Colon (tissue), 2 donors: ENCODE measurements around the gene MRI1.
"Not testable (repeated sequence)": the region's sequence is repeated elsewhere in the genome, so short reads cannot be mapped to it uniquely, and the experiment has no call there.

ENCODE experiments used
- FAIRE-seq: peaks from 2 replicates; lab custom pipeline; 2012; peaks lifted over from hg19 to GRCh38; lab: Jason Lieb, UNC
- donor health status: control.
- donor health status: control.

Gene MRI1

GRCh38 chr19:13764101-13764807 is at the start of gene MRI1:
Gene MRI1 (plus strand): TSS chr19:13764522. CDS start chr19:13764589, 67 bp downstream.
- FAIRE-seq = no peak

- FAIRE-seq = no peak
Observed at GRCh38 chr19:13717194-13717643, 47.1 kb upstream of the MRI1 start.

- no peak for FAIRE-seq
Observed at GRCh38 chr19:13718733-13719132, 45.6 kb upstream of the MRI1 start.

- no peak for FAIRE-seq
Observed at GRCh38 chr19:13722146-13722545, 42.2 kb upstream of the MRI1 start.

- FAIRE-seq = no peak
Observed at GRCh38 chr19:13723206-13723605, 41.1 kb upstream of the MRI1 start.

- no peak for FAIRE-seq
Observed at GRCh38 chr19:13726323-13726722, 38.0 kb upstream of the MRI1 start.

GRCh38 chr19:13727798-13728197 is 36.5 kb upstream of the MRI1 start:
- FAIRE-seq = no peak

- no peak for FAIRE-seq
Observed at GRCh38 chr19:13729859-13730258, 34.5 kb upstream of the MRI1 start.

GRCh38 chr19:13731147-13731964 is 33.0 kb upstream of the MRI1 start:
- no peak for FAIRE-seq

GRCh38 chr19:13732337-13732736 is 32.0 kb upstream of the MRI1 start:
- no peak for FAIRE-seq

GRCh38 chr19:13734751-13735150 is 29.6 kb upstream of the MRI1 start:
- no peak for FAIRE-seq

- FAIRE-seq = no peak
Observed at GRCh38 chr19:13738073-13738472, 26.2 kb upstream of the MRI1 start.

GRCh38 chr19:13741893-13742292 is 22.4 kb upstream of the MRI1 start:
- FAIRE-seq = no peak

- no peak for FAIRE-seq
Observed at GRCh38 chr19:13742756-13743155, 21.6 kb upstream of the MRI1 start.

GRCh38 chr19:13744174-13744573 is 20.1 kb upstream of the MRI1 start:
- FAIRE-seq = no peak

- no peak for FAIRE-seq
Observed at GRCh38 chr19:13747098-13747453, 17.2 kb upstream of the MRI1 start.

GRCh38 chr19:13748169-13748828 is 16.0 kb upstream of the MRI1 start:
- FAIRE-seq = no peak

GRCh38 chr19:13751436-13751835 is 12.9 kb upstream of the MRI1 start:
- FAIRE-seq = no peak

GRCh38 chr19:13753622-13754021 is 10.7 kb upstream of the MRI1 start:
- not testable (repeated sequence) for FAIRE-seq

GRCh38 chr19:13756210-13756609 is 8.1 kb upstream of the MRI1 start:
- no peak for FAIRE-seq

- FAIRE-seq = no peak
Observed at GRCh38 chr19:13757805-13758772, 6.2 kb upstream of the MRI1 start.

- FAIRE-seq = no peak
Observed at GRCh38 chr19:13758795-13759194, 5.5 kb upstream of the MRI1 start.
